CD4-positive, alpha-beta T cell treated with Interleukin-21 for 1 hour (primary cell): Measurements from ENCODE around the gene PRR14L.
"Not testable (repeated sequence)": the region's sequence is repeated elsewhere in the genome, so short reads cannot be mapped to it uniquely, and the experiment has no call there.

Experiments used
- DNase-seq: peaks from one replicate; pipeline ENCODE4 v3.0.0-alpha.2; 2020

PRR14L gene

DNA sequence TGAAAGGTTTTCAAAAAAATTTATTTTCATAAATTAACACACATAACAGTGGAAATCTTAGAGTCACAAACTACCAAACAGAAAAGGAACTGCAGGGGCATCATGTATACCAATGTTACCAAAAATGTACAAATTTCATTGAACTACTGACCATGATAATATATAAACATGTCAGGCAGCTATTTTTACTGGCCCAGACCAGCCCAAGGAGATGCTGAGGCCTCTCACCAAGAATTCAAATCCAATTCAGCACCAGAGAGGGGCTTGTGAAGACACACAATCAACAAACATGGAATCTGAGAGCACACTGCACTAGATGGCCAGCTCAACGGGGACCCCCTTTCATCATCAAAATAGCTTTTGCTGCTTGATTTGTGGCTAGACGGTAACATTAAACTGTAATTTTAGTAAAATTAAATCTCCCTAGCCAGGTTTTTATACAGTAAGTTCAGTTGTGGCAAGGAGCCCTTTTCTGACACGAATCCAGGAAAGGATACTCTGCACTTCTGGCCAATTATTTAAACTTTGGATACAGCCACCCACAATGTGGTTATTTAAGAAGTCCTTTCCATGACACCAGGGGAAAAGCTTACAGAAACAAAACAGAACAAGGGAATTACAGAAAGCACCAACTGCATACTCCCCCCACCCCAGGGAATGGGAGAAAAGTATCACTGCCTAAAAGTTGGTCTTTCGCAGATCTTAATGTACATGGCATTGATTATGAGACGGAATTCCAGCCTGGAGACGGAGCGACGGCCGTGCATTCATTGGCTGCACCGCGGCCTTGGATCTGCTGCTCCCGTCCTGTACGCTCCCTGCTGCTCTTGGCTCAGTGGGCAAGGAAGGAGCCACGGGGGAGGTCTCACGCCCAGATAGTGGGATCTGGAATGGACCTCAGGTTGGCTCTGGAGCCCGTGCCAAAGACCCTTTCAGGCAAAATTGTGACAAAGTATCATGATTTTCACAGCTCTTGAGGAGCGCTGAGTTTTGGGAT lies 68.3 kb downstream of the PRR14L start:
- no peak for DNase-seq

GRCh38 chr22:31680861-31681341 lies 69.0 kb downstream of the PRR14L start:
- DNase-seq = no peak

DNA sequence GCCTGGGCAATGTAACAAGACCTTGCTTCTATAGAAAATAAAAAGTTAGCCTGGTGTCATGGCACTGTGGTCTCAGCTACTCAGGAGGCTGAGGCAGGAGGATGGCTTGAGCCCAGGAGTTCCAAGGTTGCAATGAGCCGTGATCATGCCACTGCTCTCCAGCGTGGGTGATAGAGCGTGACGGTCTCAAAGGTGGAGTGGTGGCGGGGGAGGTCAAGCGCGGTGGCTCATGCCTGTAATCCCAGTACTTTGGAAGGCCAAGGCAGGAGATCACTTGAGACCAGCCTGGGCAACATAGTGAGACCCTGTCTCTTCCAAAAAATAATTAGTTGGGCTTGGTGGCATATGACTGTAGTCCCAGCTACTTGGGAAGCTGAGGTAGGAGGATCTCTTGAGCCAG lies 71.2 kb downstream of the PRR14L start:
- no peak for DNase-seq

DNA sequence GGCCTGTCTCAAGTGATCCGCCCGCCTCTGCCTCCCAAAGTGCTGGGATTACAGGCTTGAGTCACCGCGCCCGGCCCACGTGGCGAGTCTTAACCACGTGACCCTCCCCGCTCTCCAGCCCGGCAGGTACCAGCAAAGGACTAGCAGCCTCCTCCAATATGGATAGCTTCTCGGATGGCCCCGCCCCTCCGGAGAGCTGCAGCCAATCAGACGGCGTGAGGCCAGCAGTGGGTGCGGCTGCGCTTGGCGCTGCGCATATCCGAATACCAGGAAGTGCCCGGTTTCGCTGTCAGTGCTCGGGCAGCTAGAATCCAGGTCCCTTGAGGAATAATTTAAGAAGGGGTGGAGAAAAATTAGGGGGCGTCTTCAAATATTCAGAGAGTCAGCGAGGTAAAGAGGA lies 73.2 kb downstream of the PRR14L start:
- peak; percentile 96 for DNase-seq

- DNase-seq = not testable (repeated sequence)
Measured at GRCh38 chr22:31674219-31674618, 75.7 kb downstream of the PRR14L start.

GRCh38 chr22:31668849-31669248 lies 81.1 kb downstream of the PRR14L start:
- not testable (repeated sequence) for DNase-seq

- no peak for DNase-seq
Measured at GRCh38 chr22:31662668-31663037, 87.3 kb downstream of the PRR14L start.

GRCh38 chr22:31661851-31662667 lies 87.9 kb downstream of the PRR14L start, which contains the start of gene PISD:
TSS of gene PISD (minus strand) at chr22:31662215. CDS start at chr22:31662208, 7 bp downstream.
- DNase-seq = peak; percentile 97

- peak; percentile 27 for DNase-seq
Measured at GRCh38 chr22:31660860-31661341, 89.0 kb downstream of the PRR14L start.

DNA sequence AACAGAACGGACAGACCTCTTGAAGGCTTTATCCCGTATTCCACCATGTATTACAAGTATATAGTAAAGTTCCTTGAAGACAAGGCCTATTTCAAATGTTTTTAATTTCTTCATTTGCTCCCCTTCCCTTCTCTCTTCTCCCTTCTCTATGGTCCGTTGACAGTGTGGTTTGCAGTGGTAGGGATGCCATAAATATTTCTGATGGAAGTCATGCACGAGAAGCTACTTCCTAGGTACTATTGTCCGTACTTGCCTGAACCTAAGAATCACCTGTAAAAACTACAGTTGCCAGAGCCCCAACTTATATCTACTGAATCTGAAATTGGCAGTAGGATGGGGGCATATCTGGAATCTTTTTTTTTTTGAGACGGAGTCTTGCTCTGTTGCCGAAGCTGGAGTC lies 90.7 kb downstream of the PRR14L start:
- no peak for DNase-seq

DNA sequence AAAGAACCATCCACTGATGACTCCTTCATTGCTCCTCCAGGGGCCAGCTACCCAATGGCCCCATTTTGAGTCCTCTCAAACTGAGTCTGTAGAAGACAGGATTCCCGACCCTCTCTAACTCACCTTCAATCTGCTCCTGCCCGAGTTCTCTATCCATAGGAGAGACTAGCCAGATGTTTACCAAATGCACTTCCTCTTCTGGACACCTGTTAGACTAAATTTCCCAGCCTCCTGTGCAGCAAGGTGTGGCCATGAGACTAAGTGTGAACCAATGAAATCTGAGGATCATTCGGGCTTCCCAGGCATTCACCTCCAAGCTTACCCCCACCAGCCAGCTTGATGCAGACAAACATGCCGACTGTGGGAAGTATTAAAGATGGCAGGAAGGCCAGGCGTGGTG lies 95.5 kb downstream of the PRR14L start:
- DNase-seq = no peak

GRCh38 chr22:31653944-31654343 lies 96.0 kb downstream of the PRR14L start:
- no peak for DNase-seq

DNA sequence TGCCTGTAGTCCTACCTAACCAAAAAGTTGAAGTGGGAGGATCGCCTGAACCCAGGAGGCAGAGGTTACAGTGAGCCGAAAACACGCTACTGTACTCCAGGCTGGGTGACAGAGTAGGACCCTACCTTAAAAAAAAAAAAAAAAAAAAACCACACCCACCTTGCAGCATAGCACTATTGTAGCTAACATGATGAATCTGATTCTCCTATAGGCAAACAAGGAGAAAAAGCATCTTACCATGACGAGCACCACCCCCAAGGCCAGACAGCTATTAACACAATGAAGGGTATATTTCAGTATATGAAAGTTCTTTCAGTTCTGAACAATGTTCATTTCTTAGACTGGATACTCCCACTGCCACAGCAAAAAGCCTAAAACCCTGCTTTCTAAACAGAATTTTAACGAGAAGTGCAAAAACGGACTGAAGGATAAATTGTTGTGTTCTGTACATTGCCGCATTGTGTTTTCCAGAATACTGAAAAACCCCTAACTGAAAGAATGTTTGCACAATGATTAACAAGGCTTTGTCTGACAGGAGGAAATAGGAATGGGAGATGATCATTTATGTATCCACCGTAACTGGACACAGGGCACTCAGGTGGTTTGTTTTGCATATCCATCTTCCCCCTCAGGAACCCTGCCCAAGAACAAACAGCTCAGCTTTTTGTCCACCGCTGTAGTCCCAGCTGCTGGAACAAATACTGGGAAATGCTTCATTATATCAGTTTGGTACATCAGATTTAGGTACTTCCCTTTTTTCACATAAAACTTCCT lies 96.8 kb downstream of the PRR14L start:
- no peak for DNase-seq

DNA sequence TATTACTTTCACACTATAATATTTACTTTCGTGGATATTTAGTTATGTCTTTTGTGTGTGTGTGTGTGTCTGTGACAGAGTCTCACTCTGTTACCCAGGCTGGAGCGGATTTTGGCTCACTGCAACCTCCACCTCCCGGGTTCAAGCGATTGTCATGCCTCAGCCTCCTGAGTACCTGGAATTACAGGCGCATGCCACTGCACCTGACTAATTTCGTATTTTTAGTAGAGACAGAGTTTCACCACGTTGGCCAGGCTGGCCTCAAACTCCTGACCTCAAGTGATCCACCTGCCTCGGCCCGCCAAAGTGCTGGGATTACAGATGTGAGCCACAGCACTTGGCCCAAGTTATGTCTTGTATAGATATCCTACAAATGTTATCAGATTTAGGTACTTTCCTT lies 97.8 kb downstream of the PRR14L start:
- no peak for DNase-seq

DNA sequence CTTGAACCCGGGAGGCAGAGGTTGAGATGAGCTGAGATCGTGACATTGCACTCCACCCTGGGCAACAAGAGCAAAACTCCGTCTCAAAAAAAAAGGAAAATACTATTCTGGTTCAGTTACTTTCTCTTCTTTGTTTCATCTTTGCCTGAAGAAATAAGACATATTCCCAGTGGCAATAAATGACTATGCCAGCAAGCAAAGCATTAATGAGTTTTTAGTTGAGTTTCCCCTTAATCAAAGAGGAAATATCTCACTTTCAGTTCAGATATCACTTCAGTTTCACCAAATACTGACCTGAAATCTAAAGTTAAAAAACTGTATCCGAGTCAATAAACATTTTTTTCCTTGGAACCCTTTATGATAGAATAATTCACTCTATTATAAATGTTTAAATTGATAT lies 98.3 kb downstream of the PRR14L start:
- no peak for DNase-seq

DNA sequence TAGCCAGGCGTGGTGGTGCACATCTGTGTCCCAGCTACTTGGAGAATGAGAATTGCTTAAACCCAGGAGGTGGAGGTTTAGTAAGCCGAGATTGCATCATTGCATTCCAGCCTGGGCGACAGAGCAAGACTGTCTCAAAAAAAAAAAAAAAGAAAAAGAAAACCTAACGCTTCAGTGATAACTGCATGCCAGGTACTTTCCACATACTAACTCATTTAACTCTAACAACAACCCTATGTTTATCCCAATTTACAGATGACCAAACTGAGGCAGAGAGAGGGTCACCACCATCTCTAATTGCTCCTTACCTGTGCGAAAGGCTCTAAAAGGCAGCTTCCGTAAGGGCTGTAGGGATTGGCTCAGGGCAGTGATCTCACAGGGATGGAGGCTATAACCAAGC lies 99.5 kb downstream of the PRR14L start:
- DNase-seq = no peak

DNA sequence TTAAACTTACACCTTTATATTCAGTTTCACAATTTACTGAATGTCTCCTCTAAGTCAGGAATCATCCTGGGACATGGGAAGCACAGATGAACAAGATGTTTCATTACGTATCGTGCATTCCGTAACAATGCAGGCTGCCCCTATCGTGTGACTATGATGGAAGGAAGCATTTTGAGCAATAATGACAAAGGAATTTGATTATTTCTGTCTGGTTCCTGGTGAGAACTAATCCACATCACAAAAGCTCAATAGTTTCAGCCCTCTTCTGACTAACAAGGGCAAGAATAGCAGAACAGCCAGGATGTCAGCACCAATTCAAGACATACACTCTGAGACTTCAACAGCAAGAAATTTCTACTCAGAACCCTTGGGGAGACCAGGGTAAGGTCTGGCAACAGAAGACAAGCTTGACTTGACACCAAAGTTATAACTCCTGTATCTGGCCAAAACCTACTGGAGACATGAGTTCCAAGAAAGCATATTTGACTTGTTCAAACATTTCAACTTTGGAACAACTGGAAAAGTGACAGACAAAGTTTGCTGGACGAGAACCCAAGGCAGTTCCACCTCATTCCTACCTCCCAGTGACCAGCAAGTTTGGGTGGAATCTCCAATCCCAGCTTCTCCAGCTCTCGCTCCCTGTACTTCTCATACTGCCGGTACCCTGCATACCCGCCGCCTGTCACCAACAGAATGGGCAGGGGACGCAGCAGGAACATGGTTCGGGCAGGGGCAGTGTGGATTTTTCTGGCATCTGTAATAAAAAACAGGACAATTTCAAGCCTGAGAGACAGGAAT lies 102.2 kb downstream of the PRR14L start:
- no peak for DNase-seq

- DNase-seq = no peak
Measured at GRCh38 chr22:31647066-31647465, 102.9 kb downstream of the PRR14L start.

DNA sequence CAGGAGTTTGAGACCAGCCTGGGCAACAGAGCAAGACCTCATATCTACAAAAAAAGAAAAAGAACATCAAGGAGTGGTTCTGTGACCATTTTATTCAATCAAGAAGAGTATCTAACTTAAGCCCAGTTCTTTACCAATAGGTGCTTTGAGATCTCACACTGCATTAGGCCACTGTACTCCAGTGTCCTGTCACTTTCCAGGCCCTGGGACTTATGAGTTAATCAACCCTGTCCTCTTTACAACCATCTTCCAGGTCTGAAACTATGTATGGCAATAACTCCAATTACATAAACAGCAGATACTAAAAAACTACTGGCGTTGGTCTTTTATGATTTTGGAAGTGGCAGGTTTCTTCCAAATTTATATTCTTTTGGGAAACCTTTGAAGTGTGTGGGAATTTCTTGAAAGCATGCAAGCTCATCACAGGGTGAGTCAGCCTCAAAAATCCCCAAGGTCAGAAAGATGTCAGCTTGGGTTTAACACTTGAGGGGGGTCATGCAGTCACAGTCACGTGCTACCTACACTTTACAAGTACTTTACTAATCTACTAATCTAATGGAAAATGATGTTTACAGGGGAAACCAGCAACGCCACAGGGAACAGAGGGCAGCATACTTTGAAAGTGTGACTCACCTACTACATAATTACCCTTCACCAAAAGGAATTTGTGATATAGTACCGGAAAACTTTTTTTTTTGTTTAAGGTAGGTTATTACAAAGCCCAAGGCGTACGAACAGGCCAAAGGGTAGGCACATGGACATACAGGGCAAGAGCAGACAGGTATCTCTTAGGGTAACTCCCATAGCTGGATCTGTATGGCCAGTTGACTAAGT lies 103.5 kb downstream of the PRR14L start:
- DNase-seq = no peak

DNA sequence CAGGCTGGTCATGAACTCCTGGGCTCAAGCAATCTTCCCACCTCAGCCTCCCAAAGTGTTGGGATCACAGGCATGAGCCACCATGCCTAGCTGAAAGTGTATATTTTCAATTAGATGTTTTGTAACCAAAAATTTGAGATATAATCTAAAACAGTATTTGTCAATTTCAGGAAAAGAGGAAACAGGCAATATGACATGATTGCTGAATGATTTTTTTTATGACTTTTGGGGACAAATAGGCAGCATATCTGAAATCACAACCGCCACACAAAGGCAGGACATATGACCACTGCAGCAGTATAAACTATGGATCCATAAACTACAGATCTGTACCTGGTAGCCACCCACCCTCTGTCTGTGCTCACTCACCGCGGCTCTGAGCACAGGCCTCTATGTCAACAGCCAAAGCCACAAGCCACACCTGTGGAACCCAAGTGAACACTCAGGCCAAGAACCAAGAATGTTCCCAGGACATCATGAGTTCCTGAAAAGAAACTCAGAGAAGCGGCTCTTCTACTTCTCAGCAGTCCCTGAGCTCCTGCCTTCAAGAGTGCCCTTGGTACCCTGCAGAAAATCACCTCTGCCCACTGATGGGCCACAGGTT lies 110.4 kb downstream of the PRR14L start:
- DNase-seq = no peak
